Forelimb muscle (tissue), 1 donor: ENCODE measurements around the gene CCNQ. TPM values are rescaled to one million over a fixed set of nuclear protein-coding genes. Genes with fewer than 3 reads are reported as not detected.

Source experiments
- DNase-seq: peaks from one replicate; pipeline ENCODE4 v3.0.0-alpha.2; 2013; ENCODE audit warnings: low read depth
- polyA plus RNA-seq: library from polyadenylated mRNA; unstranded; fragments of 120-200 nt; gene quantifications from one replicate; pipeline ENCODE4 v1.2.1, GENCODE V29; 2013; ENCODE audit not compliant: insufficient read length

CCNQ gene
- 15.6 TPM for polyA plus RNA-seq

DNA sequence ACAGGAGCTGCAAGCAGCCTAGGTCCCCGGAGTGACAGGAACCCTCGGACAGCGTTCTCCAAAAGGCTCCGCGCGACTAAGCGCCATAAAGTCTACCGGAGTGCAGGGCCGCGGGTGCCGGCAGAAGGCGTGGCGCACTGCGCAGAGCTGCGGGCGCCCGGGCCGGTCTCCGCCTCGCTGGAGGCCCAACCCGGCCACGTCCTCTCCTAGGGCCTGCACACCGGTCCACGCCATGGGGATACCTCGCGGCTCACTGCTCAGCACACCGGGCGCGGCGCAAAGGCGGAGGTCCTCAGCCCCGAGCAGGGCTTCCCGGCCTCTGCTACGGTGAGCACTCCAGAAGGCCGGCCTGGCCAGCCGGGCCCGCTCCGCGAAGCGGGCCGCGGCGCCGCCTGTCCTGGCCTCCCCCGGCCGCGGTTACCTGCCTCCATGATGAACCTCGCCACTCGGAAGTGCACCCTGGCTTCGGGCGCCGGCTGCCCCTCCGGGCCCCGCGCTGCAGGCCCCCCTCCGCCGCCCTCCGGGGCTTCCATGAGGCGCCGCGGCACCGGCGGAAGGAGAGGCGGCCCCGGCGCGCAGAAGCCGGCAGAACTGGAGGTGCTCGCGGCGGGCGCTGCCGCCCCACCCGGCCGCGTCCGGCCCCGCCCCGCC is at the start of gene CCNQ:
TSS of gene CCNQ (minus strand) at position 599 of the 651 bp plus-strand sequence. CDS start at position 533, 66 bp downstream.
- no peak for DNase-seq

- no peak for DNase-seq
Observed at GRCh38 chrX:153647461-153648357, 48.8 kb upstream of the CCNQ start.

DNA sequence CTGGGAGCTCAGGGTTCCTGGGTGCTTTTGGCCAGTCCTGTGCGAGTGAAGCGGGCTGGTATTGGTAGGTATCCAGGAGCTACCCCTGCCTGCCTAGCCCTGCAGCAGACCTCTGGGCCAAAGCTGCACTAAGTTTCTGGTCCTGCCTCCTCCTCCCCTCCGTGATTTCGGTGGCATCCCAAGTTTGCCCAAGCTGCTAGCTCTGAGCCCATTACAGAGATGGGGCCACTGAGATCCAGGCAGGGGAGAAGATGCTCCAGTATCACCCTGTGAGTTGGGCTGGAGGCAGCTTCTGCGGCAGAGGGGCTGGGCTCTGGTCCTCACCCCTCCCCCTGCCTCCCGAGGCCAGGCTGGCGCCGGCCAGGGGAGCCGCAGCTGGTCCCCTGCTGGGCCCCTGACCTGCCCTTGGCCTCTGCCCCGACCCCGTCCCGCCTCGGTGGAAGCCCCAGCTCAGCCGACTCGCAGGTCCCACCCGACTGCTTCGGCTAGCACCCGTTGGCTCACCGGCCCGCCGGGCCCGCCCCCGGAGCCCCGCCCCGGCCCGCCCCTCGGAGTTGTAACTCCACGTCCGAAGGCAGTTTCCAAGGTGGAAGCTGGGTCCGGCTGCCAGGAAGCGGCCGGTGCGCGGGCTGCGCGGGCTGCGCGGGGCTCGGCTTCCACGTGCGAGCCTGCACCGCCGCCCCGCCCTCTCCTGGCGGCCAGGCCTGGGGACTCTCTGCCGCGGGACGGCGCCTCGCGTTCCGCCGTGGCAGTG is 47.9 kb upstream of the CCNQ start, which contains the start of gene DUSP9:
TSS of gene DUSP9 (plus strand) at position 584 of the 754 bp plus-strand sequence. CDS start 751 bp downstream, outside the sequence.
- DNase-seq: no peak

- no peak for DNase-seq
Observed at GRCh38 chrX:153645921-153646488, 47.1 kb upstream of the CCNQ start.

DNA sequence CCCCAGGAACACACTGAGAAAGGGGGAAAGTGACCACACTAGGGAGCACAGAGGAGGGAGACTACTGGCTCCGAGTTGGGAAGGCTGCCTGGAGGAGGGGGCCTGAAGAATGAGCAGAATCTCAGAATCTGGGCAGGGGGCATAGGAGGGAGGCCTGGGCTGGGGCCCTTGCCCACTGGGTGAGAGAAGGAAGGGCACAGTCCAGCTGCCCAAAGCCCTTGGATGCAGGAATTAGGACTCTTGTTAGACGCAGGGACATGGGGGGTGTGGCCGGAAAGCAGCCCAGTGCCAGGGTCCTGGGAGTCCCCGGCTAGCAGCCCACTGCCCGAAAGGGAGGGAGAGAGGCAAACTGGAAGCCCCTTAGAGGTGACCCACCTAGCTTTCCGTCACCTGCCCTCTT is 46.2 kb upstream of the CCNQ start:
- no peak for DNase-seq

GRCh38 chrX:153644356-153645125 is 45.6 kb upstream of the CCNQ start:
- no peak for DNase-seq

DNA sequence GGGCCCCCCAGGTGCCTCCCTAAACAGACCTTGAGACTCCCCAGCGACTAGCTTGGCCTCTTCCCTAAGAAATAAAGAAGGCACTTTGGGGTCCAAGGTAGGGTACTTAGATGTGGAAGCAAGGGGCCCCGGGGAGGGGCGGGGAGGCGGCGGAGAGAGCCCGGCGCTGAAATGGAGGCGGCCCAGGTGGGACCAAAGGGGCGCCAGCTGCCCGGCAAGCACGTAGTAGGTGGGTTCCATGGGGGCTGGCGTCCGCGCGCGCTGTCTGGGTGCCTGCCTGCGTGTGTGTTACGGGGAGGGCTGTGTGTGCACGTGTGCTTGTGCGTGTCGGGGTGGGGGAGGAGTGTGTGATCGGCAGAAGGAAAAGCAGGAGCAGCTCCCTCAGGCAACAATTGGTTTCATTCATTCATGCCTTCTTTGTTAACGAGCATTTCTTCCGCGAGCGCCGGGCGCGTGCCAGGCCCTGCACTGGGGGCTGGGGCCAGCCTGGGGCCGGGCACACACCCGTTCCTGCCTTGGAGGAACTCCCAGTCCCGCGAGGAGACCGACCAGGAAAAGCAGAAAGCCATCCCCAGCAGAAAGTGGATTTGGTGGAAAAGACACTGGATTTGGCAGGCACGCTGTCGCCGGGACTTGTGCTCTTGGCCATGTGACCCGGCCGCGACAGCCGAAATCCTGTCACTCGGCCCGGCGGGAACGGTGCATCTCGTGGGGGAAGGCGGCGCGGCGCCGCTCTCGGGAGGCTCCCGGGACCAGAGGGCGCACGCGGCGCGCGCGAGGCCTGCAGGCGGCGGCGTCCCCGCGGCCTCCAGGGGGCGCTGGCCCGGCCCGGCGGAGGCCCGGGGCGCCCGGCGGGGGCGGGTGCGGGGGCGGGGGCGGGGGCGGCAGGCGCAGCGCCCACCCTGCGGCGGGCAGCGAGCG is 44.8 kb upstream of the CCNQ start:
- DNase-seq: no peak

DNA sequence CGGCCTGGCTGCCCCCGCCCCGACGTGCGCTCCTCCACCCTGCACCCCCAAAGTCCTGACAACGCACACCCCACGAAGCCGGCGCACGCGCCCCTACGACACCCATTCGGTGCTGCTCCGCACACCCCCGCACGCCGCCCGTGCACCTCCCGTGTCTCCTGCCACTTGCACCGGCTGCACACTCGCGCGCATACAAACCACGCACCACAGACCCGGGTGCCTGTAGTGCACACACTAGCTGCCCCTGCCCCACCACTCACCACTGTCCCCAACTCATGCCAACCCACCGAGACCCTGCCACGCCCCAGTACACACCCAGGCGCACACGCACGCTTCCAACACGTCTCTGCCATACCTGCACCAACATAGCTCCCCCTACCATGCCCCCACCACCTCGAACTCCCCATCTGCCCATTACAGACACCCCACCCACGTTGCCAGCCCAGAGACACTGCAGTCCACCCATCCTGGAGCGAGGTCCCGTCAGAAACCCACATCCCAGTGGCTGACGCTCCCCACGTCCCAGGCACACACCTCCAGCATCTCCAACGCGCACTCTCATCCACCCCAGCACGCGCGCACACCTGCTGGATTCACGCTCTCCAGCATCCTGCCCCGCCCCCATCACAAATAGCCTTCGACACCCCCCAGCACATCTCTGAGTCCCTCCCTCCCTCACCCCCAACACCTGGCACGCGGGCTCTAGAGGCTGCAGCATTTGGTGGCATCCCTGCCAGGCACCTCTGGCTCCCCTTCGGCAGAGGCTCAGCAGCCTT is 43.9 kb upstream of the CCNQ start:
- no peak for DNase-seq

DNA sequence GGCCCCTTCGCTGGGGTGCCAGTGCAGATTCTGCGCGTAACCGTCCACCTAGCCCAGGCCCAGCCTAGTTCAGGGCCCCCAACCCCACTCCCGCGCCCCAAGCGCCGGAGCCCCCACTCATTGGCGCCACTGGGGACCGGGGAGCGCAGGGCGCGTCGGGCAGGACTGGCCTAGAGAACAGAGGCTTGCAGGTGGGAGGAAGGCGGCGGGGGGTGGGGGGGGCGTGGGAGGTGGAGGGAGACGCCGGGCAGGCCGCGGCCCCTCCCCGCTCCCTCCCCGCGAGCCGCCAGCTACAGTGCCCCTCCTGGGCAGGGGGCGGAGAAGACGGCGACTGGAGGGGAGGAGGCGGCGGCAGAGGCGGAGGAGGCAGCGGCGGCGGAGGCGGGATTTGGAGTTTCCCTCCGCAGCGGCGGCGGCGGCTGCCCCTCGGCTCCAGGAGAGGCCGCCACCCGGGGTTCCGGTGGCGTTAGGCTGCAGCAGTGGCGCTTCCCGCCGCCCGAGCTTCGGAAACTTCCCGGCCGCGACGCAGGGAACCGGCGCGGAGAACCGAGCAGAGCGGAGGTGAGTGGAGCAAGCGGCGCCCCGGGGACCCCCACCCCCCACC is 43.2 kb upstream of the CCNQ start:
- DNase-seq: no peak

- DNase-seq: no peak
Observed at GRCh38 chrX:153641627-153642026, 42.7 kb upstream of the CCNQ start.

GRCh38 chrX:153640736-153641575 is 42.0 kb upstream of the CCNQ start:
- no peak for DNase-seq

GRCh38 chrX:153640045-153640686 is 41.2 kb upstream of the CCNQ start:
- no peak for DNase-seq

DNA sequence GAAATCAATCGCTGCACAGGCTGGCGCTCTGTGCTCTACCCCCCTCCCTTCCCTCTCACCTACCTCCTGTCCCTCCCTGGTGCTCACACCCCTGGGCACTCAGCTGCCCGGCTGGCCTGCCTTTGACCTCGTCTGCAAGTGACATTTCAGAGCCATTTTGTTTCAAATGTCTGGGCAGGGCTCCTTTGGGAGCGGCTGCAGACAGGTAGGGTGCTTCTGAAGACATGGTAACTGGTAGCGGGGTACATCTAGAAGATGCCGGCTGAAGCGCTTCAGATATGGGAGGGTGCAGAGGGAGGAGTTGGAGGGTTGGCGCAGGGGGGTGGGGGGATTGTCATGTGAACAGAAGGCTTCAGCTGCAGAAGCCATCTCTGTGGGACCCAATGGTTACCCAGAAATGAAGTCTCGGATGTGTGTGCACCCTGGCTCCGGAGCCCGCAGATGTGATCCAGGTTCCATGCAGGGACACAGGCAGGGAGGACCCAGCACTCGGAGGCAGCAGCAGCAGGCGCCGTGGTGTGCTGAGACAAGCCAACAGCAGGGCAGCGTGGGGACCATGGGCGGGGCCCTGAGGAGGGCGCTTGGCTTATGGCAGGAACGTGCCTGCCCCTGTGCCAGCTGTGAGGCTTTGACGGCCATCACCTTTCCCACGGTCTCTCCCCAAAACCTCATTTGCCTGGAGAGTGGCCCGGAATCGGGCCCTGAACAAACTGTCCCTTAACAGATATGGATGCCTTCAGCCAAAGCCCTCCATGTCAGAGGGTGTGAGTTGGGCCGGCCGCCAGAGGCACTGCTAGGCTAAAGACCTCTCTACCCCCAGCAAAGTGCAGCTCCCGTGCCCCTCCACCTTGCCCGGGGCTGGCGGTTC is 40.5 kb upstream of the CCNQ start:
- DNase-seq: no peak

GRCh38 chrX:153638436-153639176 is 39.7 kb upstream of the CCNQ start:
- DNase-seq: no peak

DNA sequence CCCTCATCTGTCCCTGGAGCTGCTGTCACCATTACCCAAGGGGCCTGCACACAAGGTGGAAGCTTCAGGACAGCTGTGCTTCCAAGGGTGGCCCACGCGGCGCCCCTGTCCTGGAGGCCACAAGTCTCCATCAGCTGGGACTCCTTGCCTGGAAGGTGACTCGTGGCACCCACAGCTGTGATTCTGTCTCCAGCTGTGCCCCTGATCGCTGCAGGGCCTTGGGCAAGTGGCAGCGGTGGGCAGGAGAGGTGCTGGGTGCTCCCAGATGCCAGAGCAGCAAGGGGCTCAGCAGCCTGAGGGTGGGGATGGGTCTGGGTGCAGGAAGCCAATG is 39.1 kb upstream of the CCNQ start:
- no peak for DNase-seq
